Fibroblast of skin of scalp (primary cell): ENCODE measurements around the gene ZNF100.
"Not testable (repeated sequence)": the region's sequence is repeated elsewhere in the genome, so short reads cannot be mapped to it uniquely, and the experiment has no call there.

Experiments used
- DNase-seq: peaks from one replicate; pipeline ENCODE4 v3.0.0-alpha.2; 2013

The ZNF100 gene

GRCh38 chr19:21699197-21699596, 68.2 kb downstream of the ZNF100 start:
- no peak for DNase-seq

DNA sequence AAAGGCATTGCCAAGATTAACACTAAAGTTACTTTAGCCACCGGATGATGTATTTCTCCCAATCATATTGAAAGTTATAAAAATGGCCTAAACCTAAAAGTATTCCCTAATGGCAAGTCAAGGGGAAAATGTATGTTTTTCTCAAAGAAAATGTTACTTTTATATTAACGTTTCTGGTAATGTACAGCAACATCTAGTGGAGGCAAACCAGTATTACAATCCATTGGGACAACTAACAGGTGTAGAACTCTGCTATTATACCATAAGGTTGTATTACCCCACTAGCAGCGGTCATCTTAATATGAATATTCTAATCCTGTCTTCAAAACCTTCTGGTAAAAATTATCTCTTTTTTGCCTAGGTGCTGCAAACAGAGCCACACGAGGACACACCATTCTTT, 69.2 kb downstream of the ZNF100 start:
- DNase-seq: no peak

- no peak for DNase-seq
Observed at GRCh38 chr19:21697698-21698097, 69.7 kb downstream of the ZNF100 start.

GRCh38 chr19:21694171-21694906, 73.0 kb downstream of the ZNF100 start:
- DNase-seq: no peak

DNA sequence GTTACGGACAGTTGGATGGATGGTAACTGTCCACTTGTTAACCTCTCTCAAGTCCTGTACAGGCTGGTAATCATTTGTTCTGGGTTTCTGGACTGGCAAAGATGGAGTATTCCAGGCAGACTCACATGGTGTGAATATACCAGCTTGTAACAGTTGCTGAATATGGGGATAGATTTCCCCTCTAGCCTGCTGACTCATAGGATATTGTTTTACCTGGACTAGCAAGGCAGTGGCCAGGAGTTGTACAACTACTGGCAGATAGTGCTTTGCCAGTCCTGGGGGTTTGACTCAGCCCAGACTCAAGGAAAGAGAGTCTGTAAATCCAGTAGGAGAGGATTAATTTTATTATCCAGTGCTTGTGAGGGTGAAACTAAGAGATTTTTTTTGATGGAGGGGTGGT, 74.0 kb downstream of the ZNF100 start:
- no peak for DNase-seq

DNA sequence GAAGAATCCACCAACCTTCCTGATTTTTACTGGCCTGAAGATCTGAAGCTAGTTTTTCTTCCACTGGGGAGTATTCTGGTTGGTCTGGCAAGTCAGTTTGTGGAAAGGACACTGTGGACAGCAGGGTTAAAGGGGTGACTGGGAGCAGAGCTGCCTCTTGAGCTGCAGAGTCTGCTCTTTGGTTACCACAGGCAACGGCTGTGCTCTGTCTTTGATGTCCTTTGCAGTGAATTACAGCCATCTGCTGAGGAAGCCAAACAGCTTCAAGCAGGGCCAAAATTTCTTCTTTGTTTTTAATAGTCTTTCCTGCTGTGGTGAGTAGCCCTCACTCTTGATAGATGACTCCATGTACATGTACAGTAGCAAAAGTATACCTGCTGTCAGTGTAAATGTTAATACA, 75.7 kb downstream of the ZNF100 start:
- DNase-seq: no peak

DNA sequence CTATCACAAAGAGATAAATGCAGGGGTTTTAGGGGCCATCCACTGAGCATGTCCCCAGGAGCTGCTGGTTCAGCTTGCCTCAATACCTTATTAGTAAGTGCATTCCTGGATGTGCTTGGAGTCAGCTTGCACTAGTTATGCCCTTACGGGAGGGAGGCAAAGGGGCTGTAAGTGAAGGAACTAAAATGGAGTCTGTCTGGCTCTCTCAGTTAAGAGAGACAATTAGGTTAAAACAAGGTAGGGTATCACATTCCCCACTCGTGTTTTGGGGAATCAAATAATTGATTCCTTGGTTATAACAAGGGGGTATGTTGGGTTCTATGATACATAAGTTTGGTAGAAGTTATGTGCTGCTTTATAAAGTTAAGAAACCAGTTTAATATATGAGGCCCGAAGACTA, 78.9 kb downstream of the ZNF100 start:
- DNase-seq: no peak

DNA sequence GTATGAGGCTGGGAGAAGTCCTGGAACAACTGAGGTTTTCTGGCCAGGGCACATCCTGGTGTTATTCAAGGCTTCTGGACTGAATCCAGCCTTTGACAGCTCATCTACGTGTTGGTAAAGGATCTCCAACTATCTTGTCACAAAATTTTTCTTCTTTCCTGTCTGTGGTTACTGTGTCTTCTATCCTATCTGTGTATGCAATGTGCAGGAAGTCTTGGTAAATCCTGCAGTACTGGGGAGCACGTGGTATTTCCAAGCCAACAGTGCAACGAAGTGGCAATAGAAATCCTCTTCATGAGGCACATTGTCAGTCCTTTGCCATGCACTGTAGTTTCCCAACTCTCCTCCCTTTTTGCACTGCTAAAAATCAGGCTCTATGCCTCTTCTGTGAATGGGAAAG, 86.7 kb downstream of the ZNF100 start:
- no peak for DNase-seq

DNA sequence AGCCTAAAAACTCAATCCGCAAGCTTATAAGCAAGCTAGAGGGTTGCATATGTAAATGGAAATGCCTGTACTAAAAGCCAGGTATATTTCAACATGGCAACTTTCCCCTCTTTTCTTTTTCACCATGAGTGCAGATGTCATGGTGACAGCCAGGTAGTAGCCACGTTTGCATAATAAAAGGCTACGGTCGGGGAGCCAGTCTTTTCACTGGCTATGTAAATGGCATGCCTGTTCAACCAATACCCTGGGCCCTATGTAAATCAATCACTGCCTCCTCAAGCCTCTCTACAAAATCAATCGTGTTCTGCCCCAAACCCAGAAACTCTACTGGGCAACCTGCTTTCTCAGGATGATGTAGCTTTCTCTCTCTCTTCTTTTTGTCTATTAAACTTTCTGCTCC, 87.4 kb downstream of the ZNF100 start:
- DNase-seq: no peak

GRCh38 chr19:21677696-21678418, 89.5 kb downstream of the ZNF100 start:
- no peak for DNase-seq

DNA sequence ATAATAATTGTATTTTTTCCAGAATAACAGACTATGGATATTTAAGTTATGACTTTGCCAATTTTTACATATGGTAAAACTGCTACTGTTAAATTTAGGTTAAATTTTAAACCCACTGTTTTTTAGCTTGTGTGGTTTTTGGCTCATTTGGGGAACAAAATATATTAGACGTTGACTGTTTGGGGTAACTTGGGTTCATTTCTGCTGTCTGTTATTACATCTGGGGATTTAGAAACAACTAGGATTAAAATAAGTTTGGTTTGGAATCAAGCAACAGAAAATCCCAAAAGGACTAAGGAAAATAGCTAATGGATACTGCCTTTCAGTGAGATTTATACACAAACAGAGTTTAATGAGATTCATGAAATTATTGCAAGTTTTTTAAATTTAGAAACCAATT, 92.9 kb downstream of the ZNF100 start:
- DNase-seq: no peak

DNA sequence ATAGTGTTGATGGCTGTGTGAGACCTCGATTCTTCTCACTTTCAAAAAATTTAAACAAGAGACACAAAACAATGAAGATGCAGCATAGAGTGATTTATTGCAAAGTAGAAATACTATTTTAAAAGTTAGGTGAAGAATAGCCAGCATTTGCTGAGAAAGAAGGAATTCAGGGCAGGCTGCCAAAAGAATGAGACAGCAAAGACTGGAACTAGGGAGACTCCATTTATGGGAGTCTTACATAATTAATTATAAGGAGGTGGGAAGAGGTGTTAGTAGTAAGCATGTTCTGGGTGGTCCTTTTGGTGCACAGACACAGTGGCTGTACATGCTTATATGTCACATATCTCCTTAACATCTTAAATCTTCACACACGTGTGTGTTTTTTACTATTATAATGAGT, 93.9 kb downstream of the ZNF100 start:
- DNase-seq: not testable (repeated sequence)
